GM12872 (cell line): ENCODE results near the gene SYP.

Experiments used
- CTCF ChIP-seq: IDR thresholded peaks from 3 replicates; pipeline ENCODE4 v1.5.1; 2011; ENCODE audit warnings: low read depth, mild to moderate bottlenecking, low read length, moderate library complexity; ENCODE audit not compliant: insufficient read depth

SYP gene

GRCh38 chrX:49184294-49185281 lies 15.4 kb downstream of the SYP start:
- TF ChIP-seq CTCF = no peak

GRCh38 chrX:49183701-49184281 lies 16.2 kb downstream of the SYP start:
- no peak for TF ChIP-seq CTCF

GRCh38 chrX:49179358-49179757 lies 20.6 kb downstream of the SYP start:
- no peak for TF ChIP-seq CTCF

GRCh38 chrX:49178537-49178936 lies 21.5 kb downstream of the SYP start:
- no peak for TF ChIP-seq CTCF

- no peak for TF ChIP-seq CTCF
These were observed 22.0 kb downstream of the SYP start for GRCh38 chrX:49177873-49178480.

- peak; percentile 21; the same call in 1 of the 3 replicates for TF ChIP-seq CTCF
These were observed 22.6 kb downstream of the SYP start for GRCh38 chrX:49177338-49177833.
